ENCODE results near the gene UBE4A. TPM values are rescaled to one million over a fixed set of nuclear protein-coding genes. Genes with fewer than 3 reads are reported as not detected.
A peak's percentile ranks its signal among the peaks of the same experiment; 100 is the strongest.

UBE4A gene, protein sequence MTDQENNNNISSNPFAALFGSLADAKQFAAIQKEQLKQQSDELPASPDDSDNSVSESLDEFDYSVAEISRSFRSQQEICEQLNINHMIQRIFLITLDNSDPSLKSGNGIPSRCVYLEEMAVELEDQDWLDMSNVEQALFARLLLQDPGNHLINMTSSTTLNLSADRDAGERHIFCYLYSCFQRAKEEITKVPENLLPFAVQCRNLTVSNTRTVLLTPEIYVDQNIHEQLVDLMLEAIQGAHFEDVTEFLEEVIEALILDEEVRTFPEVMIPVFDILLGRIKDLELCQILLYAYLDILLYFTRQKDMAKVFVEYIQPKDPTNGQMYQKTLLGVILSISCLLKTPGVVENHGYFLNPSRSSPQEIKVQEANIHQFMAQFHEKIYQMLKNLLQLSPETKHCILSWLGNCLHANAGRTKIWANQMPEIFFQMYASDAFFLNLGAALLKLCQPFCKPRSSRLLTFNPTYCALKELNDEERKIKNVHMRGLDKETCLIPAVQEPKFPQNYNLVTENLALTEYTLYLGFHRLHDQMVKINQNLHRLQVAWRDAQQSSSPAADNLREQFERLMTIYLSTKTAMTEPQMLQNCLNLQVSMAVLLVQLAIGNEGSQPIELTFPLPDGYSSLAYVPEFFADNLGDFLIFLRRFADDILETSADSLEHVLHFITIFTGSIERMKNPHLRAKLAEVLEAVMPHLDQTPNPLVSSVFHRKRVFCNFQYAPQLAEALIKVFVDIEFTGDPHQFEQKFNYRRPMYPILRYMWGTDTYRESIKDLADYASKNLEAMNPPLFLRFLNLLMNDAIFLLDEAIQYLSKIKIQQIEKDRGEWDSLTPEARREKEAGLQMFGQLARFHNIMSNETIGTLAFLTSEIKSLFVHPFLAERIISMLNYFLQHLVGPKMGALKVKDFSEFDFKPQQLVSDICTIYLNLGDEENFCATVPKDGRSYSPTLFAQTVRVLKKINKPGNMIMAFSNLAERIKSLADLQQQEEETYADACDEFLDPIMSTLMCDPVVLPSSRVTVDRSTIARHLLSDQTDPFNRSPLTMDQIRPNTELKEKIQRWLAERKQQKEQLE
- total RNA-seq (2012; rRNA removed) (69.7 and 71.1 TPM in 2 replicates), polyA plus RNA-seq (2012; rRNA removed) (11.4 and 15.2 TPM in 2 replicates), Bru-seq, nascent RNA (percentile 81 among the genes with signal in this experiment), BruChase-seq, experiment 1, labeled RNA remaining after a 6-hour chase (percentile 92 among the genes with signal in this experiment), BruChase-seq, experiment 2, labeled RNA remaining after a 2-hour chase (percentile 86 among the genes with signal in this experiment)
- 3.4 and 6.2 TPM in 2 replicates for polyA plus RNA-seq (2012; cell fraction: cytosol; rRNA removed)
- polyA plus RNA-seq (2012; cell fraction: nucleus; rRNA removed; ENCODE audit: low replicate concordance) = 2.9 and 20.1 TPM in 2 replicates
- long read RNA-seq, full-length matches to known transcripts = 8 of 24 reads
- long read RNA-seq, partial matches to known transcripts = 4 of 24 reads
- long read RNA-seq, other reads (novel, unspliced or antisense) = 12 of 24 reads

DNA sequence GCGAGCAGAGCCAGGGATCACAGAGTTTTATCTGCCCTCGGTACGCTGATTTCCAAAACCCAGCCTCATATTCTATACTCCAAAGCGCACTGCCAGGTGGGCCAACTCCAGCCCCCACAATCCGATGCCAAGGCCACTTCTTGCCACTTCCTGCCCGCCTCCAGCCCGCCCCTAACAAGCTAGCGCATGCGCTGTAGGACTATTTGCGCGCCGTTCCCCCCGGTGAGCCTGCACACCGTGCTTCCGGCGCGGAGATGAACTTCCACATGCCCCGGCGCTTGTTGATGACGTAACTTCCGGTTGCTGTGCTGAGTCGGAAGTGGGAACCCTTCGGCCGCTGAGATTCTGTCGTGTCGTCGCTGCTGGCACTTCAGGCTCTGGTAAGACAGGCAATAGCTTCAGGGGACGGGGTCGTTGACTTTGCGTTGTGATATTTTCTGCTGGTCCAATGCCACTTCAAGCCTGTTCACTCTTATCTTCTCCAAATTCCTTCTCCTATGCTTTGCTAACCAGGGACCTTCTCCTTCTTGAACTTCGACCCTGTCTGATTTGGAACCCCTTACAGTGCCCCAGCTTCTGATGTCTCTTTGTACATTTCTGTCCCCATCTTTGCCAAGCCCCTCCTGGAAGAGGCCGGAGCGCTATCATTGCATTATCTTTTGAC, at the start of gene UBE4A:
Gene UBE4A (plus strand): TSS at position 306 of the 664 bp plus-strand sequence. CDS start 5,481 bp downstream, outside the sequence.
- peak; percentile 93 for DNase-seq
- TF ChIP-seq RFX5 (IDR thresholded peaks at IDR 0.05; ENCODE audit: low read depth, low read length) (0 out of 2 replicates have a peak, but pooled peaks have one; percentile 46), MXI1 (IDR thresholded peaks at IDR 0.05; ENCODE audit: borderline replicate concordance, low read depth, low read length) (peak; percentile 35; the same call in 1 of the 2 replicates), POLR2A (IDR thresholded peaks at IDR 0.05; ENCODE audit: low read depth, low read length) (peak; percentile 80), RCOR1 (IDR thresholded peaks at IDR 0.05; ENCODE audit: insufficient replicate concordance, low read length) (no peak), MAFK (IDR thresholded peaks at IDR 0.05; ENCODE audit: low read depth, low read length) (no peak), CEBPB (IDR thresholded peaks at IDR 0.05; ENCODE audit: low read depth, low read length) (peak; percentile 90)
- TF ChIP-seq, protein P1, sequence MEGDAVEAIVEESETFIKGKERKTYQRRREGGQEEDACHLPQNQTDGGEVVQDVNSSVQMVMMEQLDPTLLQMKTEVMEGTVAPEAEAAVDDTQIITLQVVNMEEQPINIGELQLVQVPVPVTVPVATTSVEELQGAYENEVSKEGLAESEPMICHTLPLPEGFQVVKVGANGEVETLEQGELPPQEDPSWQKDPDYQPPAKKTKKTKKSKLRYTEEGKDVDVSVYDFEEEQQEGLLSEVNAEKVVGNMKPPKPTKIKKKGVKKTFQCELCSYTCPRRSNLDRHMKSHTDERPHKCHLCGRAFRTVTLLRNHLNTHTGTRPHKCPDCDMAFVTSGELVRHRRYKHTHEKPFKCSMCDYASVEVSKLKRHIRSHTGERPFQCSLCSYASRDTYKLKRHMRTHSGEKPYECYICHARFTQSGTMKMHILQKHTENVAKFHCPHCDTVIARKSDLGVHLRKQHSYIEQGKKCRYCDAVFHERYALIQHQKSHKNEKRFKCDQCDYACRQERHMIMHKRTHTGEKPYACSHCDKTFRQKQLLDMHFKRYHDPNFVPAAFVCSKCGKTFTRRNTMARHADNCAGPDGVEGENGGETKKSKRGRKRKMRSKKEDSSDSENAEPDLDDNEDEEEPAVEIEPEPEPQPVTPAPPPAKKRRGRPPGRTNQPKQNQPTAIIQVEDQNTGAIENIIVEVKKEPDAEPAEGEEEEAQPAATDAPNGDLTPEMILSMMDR (conservative IDR thresholded peaks at IDR 0.05; ENCODE audit: low read depth, low read length) = no peak
- TF ChIP-seq, protein P2, sequence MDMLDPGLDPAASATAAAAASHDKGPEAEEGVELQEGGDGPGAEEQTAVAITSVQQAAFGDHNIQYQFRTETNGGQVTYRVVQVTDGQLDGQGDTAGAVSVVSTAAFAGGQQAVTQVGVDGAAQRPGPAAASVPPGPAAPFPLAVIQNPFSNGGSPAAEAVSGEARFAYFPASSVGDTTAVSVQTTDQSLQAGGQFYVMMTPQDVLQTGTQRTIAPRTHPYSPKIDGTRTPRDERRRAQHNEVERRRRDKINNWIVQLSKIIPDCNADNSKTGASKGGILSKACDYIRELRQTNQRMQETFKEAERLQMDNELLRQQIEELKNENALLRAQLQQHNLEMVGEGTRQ (IDR thresholded peaks at IDR 0.05; ENCODE audit: low read depth, low read length) = peak; percentile 60

More for the DNA sequence above, at the start of gene UBE4A:
- peak within 1 kb of the TSS; percentile 59 for H3K18ac ChIP-seq (ENCODE audit: low read depth, low read length)
- H3K9ac ChIP-seq (ENCODE audit: low read depth, low read length) = peak within 1 kb of the TSS; percentile 97
- peak within 1 kb of the TSS; percentile 41; the same call in 1 of the 2 replicates for H2AK5ac ChIP-seq (ENCODE audit: low read depth, low read length)
- H2BK120ac ChIP-seq (ENCODE audit: low read depth, low read length) = 0 out of 2 replicates have a peak within 1 kb of the TSS, but pooled peaks have one; percentile 30
- peak; percentile 88 for ATAC-seq (ENCODE audit: low read depth)
- H4K5ac ChIP-seq (ENCODE audit: low read depth, low read length) = peak within 1 kb of the TSS; percentile 98
- intact Hi-C loops (cut with micrococcal nuclease) (no loop called here), in situ Hi-C loops (cut with MboI; ENCODE audit: low sequenced_read_pairs) (loop anchor here (10.0 to 25.0 kb wide), 2 partner anchors 215 to 997 kb away; no protein-coding TSS in a partner anchor), dilution Hi-C loops (cut with HindIII; ENCODE audit: low sequenced_read_pairs, unreplicated experiment) (no loop called here)
- 0 out of 2 replicates have a peak, but pooled peaks cover 2% of the 10 kb centered on the region for H3K9me3 ChIP-seq (ENCODE audit: control insufficient read depth, insufficient read depth, low read length)
- peak within 1 kb of the TSS; percentile 86 for H3K56ac ChIP-seq (ENCODE audit: extremely low read depth, insufficient read depth, low read length)
- peak within 1 kb of the TSS; percentile 94 for H3K14ac ChIP-seq (replicated peaks; ENCODE audit: low read depth, low read length)
- H2AFZ ChIP-seq (replicated peaks; ENCODE audit: low read length, poor library complexity) = peak within 1 kb of the TSS; percentile 99
- peak within 1 kb of the TSS; percentile 92 for H3K4ac ChIP-seq (ENCODE audit: low read depth, low read length)
- H3K79me1 ChIP-seq (ENCODE audit: low read depth in 1 of 2, low read length in 2 of 2) = peaks cover 24 to 35% of the 10 kb centered on the region in 2 experiments
- peak within 1 kb of the TSS; percentile 67 for H2BK5ac ChIP-seq (ENCODE audit: low read depth, low read length, poor library complexity, severe bottlenecking)
- peak within 1 kb of the TSS; percentile 51; the same call in 2 of the 3 replicates for H2BK15ac ChIP-seq (ENCODE audit: low read depth, low read length)
- peak within 1 kb of the TSS; percentile 94 for H2AK9ac ChIP-seq (replicated peaks; ENCODE audit: low read depth, low read length, poor library complexity)
- 0% methylated on average over 4 of the region's 33 CpGs; no CpG with 5 or more reads in 1 of the 2 experiments for WGBS, 2 experiments (ENCODE audit: extremely low coverage in 2 of 2, insufficient read length in 1 of 2)
- H3K23ac ChIP-seq (ENCODE audit: low read depth, low read length) = peak within 1 kb of the TSS; percentile 94
- H3K4me3 ChIP-seq (ENCODE audit: insufficient read depth, low read depth, low read length) = peak within 1 kb of the TSS; percentile 78
- no peaks in the 10 kb centered on the region for H3K27me3 ChIP-seq (ENCODE audit: control insufficient read depth, insufficient read depth, low read length)
- ChIA-PET POLR2A (ENCODE audit: unreplicated experiment) (interaction anchor here (0.6 kb wide), 2 partner anchors 8 to 74 kb away, joined by 3 read pairs; no protein-coding TSS in a partner anchor), CTCF (no interaction called here)
- peak within 1 kb of the TSS; percentile 75 for H3K27ac ChIP-seq (ENCODE audit: insufficient read depth, low read length)
- peaks cover 2% of the 10 kb centered on the region; the same call in 1 of the 2 replicates for H3K9me1 ChIP-seq (ENCODE audit: insufficient read depth, low read length)
- H4K20me1 ChIP-seq (ENCODE audit: insufficient read depth, low read length) = peaks cover 3% of the 10 kb centered on the region; the same call in 1 of the 2 replicates
- H4K8ac ChIP-seq (ENCODE audit: low read depth in 2 of 2, low read length in 2 of 2) = peak within 1 kb of the TSS; percentile 95 to 96
- H4K91ac ChIP-seq (ENCODE audit: insufficient read depth, low read depth, low read length) = peak within 1 kb of the TSS; percentile 86
- peaks cover 2% of the 10 kb centered on the region; the same call in 1 of the 2 replicates for H3K4me1 ChIP-seq (ENCODE audit: control insufficient read depth, insufficient read depth, low read length)
- H2BK20ac ChIP-seq (ENCODE audit: low read depth, low read length) = peak within 1 kb of the TSS; percentile 8; the same call in 1 of the 2 replicates
- H3K36me3 ChIP-seq (ENCODE audit: control insufficient read depth, insufficient read depth, low read length) = no peaks in the 10 kb centered on the region; the same call in 1 of the 2 replicates
- H3K4me2 ChIP-seq (ENCODE audit: low read depth, low read length) = peak within 1 kb of the TSS; percentile 100
- BruUV-seq (replicated peaks) = no TSS peak
